Activated naive CD4-positive, alpha-beta T cell treated with anti-CD3 and anti-CD28 coated beads, Interleukin-2, amount 50 U/mL, for 24 hours (primary cell): ENCODE data around the gene PID1.

Experiments
- H3K27ac Mint-ChIP-seq: one replicate; pipeline ENCODE4 v1.8.0; 2021; ENCODE audit warnings: mild to moderate bottlenecking, mixed read lengths
- H3K27me3 Mint-ChIP-seq: one replicate; pipeline ENCODE4 v1.8.0; 2021; ENCODE audit warnings: mixed read lengths
- H3K36me3 Mint-ChIP-seq: one replicate; pipeline ENCODE4 v1.8.0; 2021; ENCODE audit warnings: mixed read lengths
- H3K4me1 Mint-ChIP-seq: one replicate; pipeline ENCODE4 v1.8.0; 2021; ENCODE audit warnings: mixed read lengths
- H3K4me3 Mint-ChIP-seq: one replicate; pipeline ENCODE4 v1.8.0; 2021; ENCODE audit warnings: mild to moderate bottlenecking, mixed read lengths
- H3K9me3 Mint-ChIP-seq: one replicate; pipeline ENCODE4 v1.8.0; 2021; ENCODE audit warnings: mixed read lengths

PID1 gene, protein sequence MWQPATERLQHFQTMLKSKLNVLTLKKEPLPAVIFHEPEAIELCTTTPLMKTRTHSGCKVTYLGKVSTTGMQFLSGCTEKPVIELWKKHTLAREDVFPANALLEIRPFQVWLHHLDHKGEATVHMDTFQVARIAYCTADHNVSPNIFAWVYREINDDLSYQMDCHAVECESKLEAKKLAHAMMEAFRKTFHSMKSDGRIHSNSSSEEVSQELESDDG

DNA sequence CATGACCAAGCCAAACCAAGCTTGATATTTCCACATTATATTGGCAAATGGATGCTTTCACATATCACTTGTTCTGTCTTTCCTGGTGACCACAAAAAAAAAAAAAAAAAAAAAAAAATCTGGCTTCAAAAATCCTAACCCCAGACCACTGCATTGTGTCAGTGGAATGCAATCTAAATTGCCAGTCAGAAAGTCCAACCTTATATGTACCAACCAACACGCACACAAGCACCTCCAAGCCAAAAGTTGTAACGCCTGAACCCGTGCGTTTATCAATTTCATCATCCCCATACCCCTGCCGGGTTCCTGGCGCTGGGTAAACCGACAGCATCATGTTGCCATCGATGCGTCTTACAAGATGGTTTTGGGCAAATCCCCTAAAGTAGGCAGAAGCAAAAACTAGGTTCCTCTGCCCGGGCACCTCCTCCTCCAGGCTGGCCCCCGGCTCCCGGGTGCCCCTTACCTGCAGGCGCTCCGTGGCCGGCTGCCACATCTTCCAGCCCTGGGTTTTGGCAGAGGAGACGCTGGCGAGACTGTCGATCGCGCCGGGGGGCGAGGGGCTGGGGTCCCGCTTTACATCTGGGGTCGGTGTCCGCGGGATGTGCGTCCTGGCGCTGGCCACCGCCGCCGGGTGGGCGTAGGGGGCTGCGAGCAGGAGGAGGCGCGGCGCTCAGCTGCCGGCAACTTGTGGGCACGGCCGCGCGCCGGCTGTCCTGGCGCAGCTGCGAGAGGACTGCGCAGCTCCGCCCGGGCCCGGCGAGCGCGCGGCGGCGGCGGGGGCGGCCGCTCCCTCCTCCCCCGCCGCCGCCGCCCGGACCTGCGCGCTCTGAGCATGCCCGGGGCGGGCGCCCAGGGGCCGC is at the start of gene PID1:
Gene PID1 (minus strand): TSS at position 737 of the 860 bp plus-strand sequence. CDS start 244 bp downstream, at position 493.
- H3K36me3 Mint-ChIP-seq: no peaks in the 10 kb centered on the region
- H3K4me1 Mint-ChIP-seq: no peaks in the 10 kb centered on the region
- H3K9me3 Mint-ChIP-seq: no peaks in the 10 kb centered on the region
- no peak within 1 kb of the TSS for H3K27ac Mint-ChIP-seq
- no peak within 1 kb of the TSS for H3K4me3 Mint-ChIP-seq
- H3K27me3 Mint-ChIP-seq: peaks cover 16% of the 10 kb centered on the region

DNA sequence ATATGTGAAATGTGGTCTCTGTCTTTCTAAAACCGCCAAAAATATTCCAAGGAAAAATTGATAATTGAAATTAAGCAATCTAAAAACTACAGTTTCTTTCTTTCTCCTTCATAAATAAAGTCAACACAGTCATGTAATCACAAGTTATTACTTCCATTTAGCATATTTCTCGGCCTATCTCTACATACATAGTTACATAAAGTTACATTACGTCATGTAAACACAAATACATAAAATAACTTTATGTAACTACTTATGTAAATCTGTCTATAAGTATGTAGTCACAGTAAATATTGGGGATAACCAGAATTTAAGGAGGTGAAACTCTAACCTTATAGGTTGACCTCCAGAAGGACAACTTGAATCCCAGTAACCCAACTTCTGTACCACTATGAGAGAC is 48.5 kb upstream of the PID1 start:
- Mint-ChIP-seq H3K27me3 (no peaks in the 10 kb centered on the region), H3K4me1 (no peaks in the 10 kb centered on the region), H3K9me3 (peaks cover 9% of the 10 kb centered on the region), H3K27ac (no peak overlapping the region), H3K4me3 (no peak overlapping the region), H3K36me3 (peaks cover 2% of the 10 kb centered on the region)

DNA sequence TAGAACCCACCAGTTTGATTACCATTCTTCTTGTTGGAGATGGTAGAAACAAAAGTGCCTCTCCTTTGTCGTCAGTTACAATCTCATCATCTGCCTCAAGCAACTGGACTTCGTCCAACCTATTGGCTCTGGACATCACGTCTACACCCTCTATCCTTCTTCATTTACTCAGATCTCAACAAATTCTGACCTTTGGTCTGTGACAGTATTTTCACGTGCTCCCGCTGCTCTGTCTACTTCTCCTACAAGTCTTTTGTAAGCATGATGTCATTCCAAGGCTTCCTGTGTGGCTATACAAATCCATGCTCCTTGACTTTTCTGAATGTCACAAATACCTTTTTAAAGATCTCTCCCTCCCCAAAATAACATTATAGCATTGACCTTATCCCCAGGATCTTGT is 43.0 kb upstream of the PID1 start:
- Mint-ChIP-seq H3K4me1 (no peaks in the 10 kb centered on the region), H3K27me3 (no peaks in the 10 kb centered on the region), H3K9me3 (no peaks in the 10 kb centered on the region), H3K27ac (no peak overlapping the region), H3K36me3 (no peaks in the 10 kb centered on the region), H3K4me3 (no peak overlapping the region)

DNA sequence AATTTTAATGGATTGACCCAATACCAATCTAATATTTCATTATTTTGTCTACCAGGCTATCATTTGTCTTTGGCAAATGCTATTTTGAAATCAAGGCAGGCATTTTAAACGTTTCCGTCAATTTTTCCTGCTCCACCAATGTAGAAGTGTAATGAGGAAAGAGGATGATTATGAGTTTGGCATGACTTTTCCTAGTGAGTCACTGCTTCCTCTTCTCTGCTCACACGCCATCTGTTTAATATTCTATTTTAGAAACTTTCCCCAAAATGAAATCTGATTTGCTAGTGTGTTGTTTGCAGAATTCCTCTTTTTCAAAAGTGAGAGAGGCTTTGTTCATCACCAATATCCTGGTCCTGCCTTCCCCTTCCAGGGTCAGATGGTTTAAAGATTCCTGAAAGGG is 42.5 kb upstream of the PID1 start:
- no peak overlapping the region for H3K27ac Mint-ChIP-seq
- no peaks in the 10 kb centered on the region for H3K36me3 Mint-ChIP-seq
- H3K4me1 Mint-ChIP-seq: no peaks in the 10 kb centered on the region
- no peaks in the 10 kb centered on the region for H3K27me3 Mint-ChIP-seq
- H3K9me3 Mint-ChIP-seq: no peaks in the 10 kb centered on the region
- no peak overlapping the region for H3K4me3 Mint-ChIP-seq

DNA sequence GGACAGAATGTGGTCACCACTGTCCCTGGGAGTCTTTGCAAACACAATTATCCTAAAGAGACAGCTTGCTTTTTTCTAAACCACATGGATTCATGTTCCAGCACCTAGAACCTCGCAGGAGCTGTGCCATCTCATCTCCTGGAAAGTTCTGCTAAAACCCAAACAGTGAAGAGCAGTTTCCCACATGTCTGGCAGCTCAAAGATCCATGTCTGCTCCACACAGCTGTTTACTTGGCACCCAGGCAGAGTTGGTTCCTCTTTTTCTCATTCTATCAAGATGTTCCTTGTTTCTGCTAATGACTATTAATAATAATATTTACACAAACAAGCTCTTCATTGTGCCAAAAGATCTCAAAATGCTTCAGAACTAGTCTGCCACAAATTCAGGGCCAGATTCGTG is 30.1 kb upstream of the PID1 start:
- Mint-ChIP-seq H3K9me3 (peaks cover 4% of the 10 kb centered on the region), H3K4me1 (no peaks in the 10 kb centered on the region), H3K4me3 (no peak overlapping the region), H3K27me3 (peaks cover 3% of the 10 kb centered on the region), H3K36me3 (no peaks in the 10 kb centered on the region), H3K27ac (no peak overlapping the region)

DNA sequence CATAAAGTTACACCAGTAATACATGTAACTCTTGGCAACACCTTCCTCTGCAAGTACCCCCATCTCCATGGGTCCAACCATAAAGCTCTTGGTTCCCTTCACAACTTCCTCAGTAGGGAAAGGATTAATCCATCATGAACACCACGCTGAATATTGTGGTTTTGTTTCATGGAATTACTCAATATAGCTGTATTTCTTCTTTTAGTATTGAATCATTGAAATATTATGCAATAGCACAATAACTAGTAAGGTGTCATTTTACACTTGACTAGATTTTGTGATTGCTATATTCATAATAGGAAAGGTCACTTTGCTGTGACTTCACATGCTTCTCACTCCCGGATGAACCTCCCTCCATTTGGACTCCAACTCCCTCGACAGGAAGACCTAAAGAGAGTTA is 29.7 kb upstream of the PID1 start:
- Mint-ChIP-seq H3K4me1 (no peaks in the 10 kb centered on the region), H3K9me3 (peaks cover 4% of the 10 kb centered on the region), H3K27me3 (peaks cover 3% of the 10 kb centered on the region), H3K4me3 (no peak overlapping the region), H3K36me3 (no peaks in the 10 kb centered on the region), H3K27ac (no peak overlapping the region)

DNA sequence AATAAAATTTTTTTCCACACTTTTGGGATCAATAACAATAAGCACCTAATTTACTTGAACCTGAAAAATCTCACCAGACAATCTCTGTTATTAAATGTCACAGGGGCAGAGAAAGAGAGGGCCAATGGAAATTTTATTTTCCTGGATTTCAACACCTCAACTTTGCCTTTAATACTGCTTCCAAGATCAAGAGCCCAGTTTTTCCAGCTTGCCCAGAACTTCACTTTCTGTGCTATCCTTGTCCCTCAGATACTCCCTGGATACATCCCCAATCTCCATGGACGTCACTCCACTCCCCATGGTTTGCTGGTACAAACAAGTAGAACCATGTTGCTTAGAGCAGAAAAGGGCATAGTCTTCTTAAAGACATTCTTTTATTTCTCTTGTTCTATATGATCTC is 29.3 kb upstream of the PID1 start:
- Mint-ChIP-seq H3K4me1 (no peaks in the 10 kb centered on the region), H3K9me3 (peaks cover 4% of the 10 kb centered on the region), H3K27ac (no peak overlapping the region), H3K4me3 (no peak overlapping the region), H3K27me3 (peaks cover 3% of the 10 kb centered on the region), H3K36me3 (no peaks in the 10 kb centered on the region)

DNA sequence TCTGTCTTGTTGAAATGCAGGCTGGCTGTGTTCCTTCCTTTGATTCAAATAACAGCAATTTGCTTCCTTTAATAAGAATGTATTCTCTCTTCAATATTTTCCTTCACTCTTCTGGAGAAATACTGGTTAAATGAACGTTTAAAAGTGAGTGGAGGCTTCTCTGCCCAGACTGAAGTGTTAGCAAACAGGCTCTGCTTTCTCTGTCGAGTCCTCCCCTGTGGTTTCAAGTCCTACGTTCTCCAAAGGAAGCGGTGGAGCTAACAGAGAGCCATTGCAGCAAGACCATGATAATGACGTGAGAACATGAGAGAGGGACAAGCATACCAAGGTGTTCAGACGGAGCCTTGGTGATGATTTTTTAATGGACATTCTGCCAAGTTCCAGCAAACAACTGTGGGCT is 26.2 kb upstream of the PID1 start:
- Mint-ChIP-seq H3K4me3 (no peak overlapping the region), H3K4me1 (no peaks in the 10 kb centered on the region), H3K9me3 (peaks cover 4% of the 10 kb centered on the region)

DNA sequence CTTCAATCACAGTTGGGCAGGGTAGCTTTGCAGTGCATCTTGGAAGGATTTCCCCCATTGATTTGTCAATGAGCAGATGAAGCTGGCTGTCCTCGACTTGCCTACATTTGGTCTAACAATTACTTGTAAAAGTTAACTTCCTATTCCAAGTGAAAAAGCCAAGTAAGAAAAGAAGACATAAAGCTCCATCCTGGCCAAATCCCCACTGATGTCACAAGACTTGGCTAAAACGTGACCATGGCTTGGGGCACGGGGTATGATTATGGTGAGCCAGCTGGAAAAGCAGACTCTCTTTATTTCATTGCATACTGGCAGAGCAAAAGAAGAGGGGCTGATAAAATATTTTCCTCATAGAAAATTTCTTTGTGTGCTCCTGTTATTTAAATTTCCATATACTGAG is 25.4 kb upstream of the PID1 start:
- H3K9me3 Mint-ChIP-seq: no peaks in the 10 kb centered on the region
- no peaks in the 10 kb centered on the region for H3K4me1 Mint-ChIP-seq
- no peak overlapping the region for H3K27ac Mint-ChIP-seq
- H3K27me3 Mint-ChIP-seq: peaks cover 4% of the 10 kb centered on the region
- no peaks in the 10 kb centered on the region for H3K36me3 Mint-ChIP-seq
- H3K4me3 Mint-ChIP-seq: no peak overlapping the region

More for the DNA sequence above, 26.2 kb upstream of the PID1 start:
- Mint-ChIP-seq H3K27ac (no peak overlapping the region), H3K27me3 (peaks cover 4% of the 10 kb centered on the region), H3K36me3 (no peaks in the 10 kb centered on the region)

DNA sequence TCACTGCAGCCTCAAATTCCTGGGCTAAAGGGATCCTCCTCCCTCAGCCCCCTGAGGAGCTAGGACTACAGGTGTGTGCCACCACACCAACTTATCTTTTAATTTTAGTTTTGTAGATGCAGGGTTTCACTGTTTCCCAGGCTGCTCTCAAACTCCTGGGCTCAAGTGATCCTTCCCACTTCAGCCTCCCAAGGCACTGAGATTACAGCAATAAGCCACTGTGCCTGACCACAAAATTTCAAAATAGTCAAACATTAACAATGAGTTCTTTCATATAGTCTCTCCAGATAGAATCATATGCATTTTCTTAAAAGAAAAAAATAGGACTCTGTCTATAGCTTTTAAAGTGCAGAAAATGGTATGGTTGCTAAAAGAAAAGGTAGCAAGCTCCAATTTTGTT is 24.9 kb upstream of the PID1 start:
- no peaks in the 10 kb centered on the region for H3K4me1 Mint-ChIP-seq
- no peak overlapping the region for H3K27ac Mint-ChIP-seq
- H3K36me3 Mint-ChIP-seq: no peaks in the 10 kb centered on the region
- no peak overlapping the region for H3K4me3 Mint-ChIP-seq
- H3K9me3 Mint-ChIP-seq: no peaks in the 10 kb centered on the region
- peaks cover 4% of the 10 kb centered on the region for H3K27me3 Mint-ChIP-seq

DNA sequence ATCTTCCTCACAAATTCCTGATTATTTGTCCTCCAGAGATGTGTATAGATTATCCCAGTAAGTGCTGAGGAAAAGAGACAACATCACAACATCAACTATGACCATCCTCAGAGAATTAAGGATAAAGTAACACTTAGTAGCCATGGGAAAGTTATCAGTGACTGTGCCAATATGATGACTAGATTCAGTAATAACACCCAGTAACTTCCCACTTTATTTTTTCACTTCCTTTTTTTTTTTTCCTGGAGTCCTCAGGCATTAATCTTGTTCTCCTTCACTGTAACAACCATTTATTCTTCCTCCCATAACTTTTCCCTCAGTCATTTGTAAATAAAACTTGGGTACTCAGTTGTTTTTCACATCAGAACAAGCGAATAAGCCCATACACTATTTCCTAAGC is 16.7 kb upstream of the PID1 start:
- H3K27me3 Mint-ChIP-seq: no peaks in the 10 kb centered on the region
- H3K4me1 Mint-ChIP-seq: no peaks in the 10 kb centered on the region
- no peak overlapping the region for H3K27ac Mint-ChIP-seq
- no peaks in the 10 kb centered on the region for H3K36me3 Mint-ChIP-seq
- peaks cover 7% of the 10 kb centered on the region for H3K9me3 Mint-ChIP-seq
- no peak overlapping the region for H3K4me3 Mint-ChIP-seq

DNA sequence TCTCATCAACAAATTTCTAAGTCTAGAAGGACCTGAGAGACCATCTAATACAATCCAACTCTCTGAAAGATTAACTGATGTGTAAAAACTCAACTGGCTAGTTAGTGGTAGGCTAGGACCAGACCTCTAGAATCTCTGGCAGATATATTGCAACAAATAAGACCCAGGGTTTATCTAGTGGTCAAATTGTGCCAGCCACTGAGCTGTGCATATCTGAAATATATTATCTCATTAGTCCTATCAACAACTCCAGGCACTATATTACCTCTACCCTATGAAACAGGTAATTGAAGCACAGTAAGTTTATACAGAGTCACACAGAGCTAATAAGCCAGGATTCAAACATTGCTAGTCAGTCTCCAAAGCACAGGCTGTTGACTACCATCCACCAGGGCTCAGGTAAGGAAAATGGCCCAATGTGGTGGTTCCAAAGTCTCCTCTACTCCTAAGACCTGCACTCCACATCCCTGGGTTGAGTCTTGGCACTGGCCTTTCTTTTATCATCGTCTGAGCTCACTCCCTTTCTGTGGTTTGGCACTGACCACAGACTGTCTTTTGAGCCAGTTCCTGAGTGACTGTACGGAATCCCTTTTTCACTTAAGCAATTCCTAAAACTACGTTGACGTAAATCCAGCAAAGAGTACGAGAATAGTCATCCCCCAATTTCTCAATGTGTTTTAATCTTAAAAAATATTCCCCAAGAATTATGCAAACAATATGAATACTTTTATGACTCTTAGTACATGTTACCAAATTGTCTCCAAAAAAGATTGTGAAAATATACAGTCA is 11.9 kb upstream of the PID1 start:
- Mint-ChIP-seq H3K9me3 (no peaks in the 10 kb centered on the region), H3K27me3 (no peaks in the 10 kb centered on the region), H3K4me3 (no peak overlapping the region), H3K36me3 (no peaks in the 10 kb centered on the region), H3K4me1 (no peaks in the 10 kb centered on the region), H3K27ac (no peak overlapping the region)

DNA sequence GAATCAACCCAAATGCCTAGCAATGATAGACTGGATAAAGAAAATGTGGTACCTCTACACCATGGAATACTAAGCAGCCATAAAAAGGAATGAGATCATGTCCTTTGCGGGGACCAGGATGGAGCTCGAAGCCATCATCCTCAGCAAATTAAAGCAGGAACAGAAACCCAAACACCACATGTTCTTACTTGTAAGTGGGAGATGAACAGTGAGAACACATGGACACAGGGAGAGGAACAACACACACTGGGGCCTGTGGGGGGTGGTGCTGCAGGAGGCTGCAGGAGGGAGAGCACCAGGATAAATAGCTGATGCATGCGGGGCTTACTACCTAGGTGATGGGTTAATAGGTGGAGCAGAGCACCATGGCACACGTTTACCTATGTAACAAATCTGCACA is 8.4 kb upstream of the PID1 start:
- no peaks in the 10 kb centered on the region for H3K4me1 Mint-ChIP-seq
- no peak overlapping the region for H3K27ac Mint-ChIP-seq
- H3K36me3 Mint-ChIP-seq: no peaks in the 10 kb centered on the region
- no peak overlapping the region for H3K4me3 Mint-ChIP-seq
- no peaks in the 10 kb centered on the region for H3K27me3 Mint-ChIP-seq
- no peaks in the 10 kb centered on the region for H3K9me3 Mint-ChIP-seq

DNA sequence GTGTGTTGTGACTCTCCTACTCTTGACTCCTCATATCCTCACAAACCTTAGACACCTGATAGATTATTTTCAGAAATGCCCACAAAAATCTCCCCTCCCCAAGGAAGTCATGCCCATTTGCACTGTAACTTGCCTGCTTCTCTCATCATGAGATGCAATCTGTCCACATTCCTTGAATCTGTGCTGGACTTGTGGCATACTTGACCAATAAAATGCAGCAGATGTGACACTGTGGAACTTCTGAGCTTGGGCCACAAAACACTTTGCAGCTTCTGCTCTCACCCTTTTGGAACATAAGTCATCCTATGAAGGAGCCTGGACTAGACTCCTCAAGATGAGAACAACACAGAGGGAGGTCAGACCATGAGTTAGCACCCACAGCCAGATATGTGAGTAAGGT is 4.4 kb upstream of the PID1 start:
- Mint-ChIP-seq H3K4me1 (no peaks in the 10 kb centered on the region), H3K36me3 (no peaks in the 10 kb centered on the region), H3K4me3 (no peak overlapping the region), H3K27me3 (peaks cover 12% of the 10 kb centered on the region), H3K27ac (no peak overlapping the region), H3K9me3 (no peaks in the 10 kb centered on the region)

DNA sequence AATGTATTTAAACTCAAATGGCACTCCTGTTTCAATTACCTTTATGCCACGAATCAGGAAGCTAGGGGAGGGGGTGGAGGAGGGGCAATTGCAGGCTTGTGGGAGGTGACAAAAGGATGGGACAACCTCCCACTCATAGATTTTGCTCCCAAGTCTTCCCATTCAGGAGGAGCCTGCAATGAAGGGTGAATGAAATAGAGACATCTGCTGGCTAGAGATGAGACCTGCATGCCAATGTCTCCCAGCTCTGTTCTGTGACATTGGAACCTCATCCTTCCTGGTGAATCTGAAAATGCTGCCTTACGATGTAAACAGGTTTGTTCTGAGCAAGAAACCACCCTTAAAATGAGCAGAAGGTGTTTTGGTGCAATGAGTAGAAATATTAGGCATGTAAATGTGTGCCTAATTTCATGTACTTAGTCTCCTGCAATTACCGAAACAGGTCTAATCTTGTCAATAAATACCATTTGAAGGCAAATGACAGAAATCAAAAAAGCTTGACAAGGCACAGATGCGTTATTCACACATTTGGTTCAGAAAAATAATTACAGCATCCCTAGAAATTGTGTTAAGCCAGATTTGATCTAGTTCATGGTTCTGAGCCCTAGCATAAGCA is 2.7 kb upstream of the PID1 start:
- no peak overlapping the region for H3K4me3 Mint-ChIP-seq
- no peaks in the 10 kb centered on the region for H3K4me1 Mint-ChIP-seq
- H3K36me3 Mint-ChIP-seq: no peaks in the 10 kb centered on the region
- peaks cover 13% of the 10 kb centered on the region for H3K27me3 Mint-ChIP-seq
- no peak overlapping the region for H3K27ac Mint-ChIP-seq
- H3K9me3 Mint-ChIP-seq: no peaks in the 10 kb centered on the region
